Natural killer cell (primary cell): ENCODE measurements around the gene RALBP1. TPM values are rescaled to one million over a fixed set of nuclear protein-coding genes. Genes with fewer than 3 reads are reported as not detected.

Experiments used
- ATAC-seq, 3 donors: fragments of 150-1000 bp in 2 of 3; fragments of 200-7000 bp in 1 of 3; cut with Tn5 transposase; 1 replicate in 1 of 3; 2 replicates in 2 of 3; pipeline ENCODE4 v1.10.0; 2021; ENCODE audit warnings: mild to moderate bottlenecking in 2 of 3, moderate library complexity in 2 of 3
- DNase-seq, 2 donors: peaks; one replicate each; pipeline versions ENCODE4 v3.0.0 to v3.0.0-alpha.2; 2013 to 2021; ENCODE audit warnings: mixed read lengths in 1 of 2
- H3K27ac ChIP-seq: one replicate; pipeline ENCODE4 v1.5.1; 2013; ENCODE audit warnings: mild to moderate bottlenecking, low read length
- H3K27me3 ChIP-seq: one replicate; pipeline ENCODE4 v1.6.1; 2013; ENCODE audit warnings: low read length; ENCODE audit not compliant: control insufficient read depth, insufficient read depth
- H3K36me3 ChIP-seq: one replicate; pipeline ENCODE4 v1.6.1; 2013; ENCODE audit warnings: low read length; ENCODE audit not compliant: control insufficient read depth, insufficient read depth
- H3K4me1 ChIP-seq: one replicate; pipeline ENCODE4 v1.6.1; 2013; ENCODE audit warnings: low read length; ENCODE audit not compliant: control insufficient read depth, insufficient read depth
- H3K4me3 ChIP-seq: one replicate; pipeline ENCODE4 v1.5.1; 2013; ENCODE audit warnings: low read length
- H3K9me3 ChIP-seq: one replicate; pipeline ENCODE4 v1.6.1; 2013; ENCODE audit warnings: low read length; ENCODE audit not compliant: control insufficient read depth, insufficient read depth
- H3K27ac Mint-ChIP-seq, 2 donors: one replicate each; pipeline ENCODE4 v1.8.0; 2022; ENCODE audit warnings: mild to moderate bottlenecking in 2 of 2, mixed read lengths in 2 of 2, moderate library complexity in 1 of 2
- H3K27me3 Mint-ChIP-seq, 2 donors: one replicate each; pipeline ENCODE4 v1.8.0; 2022; ENCODE audit warnings: low read depth in 2 of 2, mixed read lengths in 2 of 2
- H3K36me3 Mint-ChIP-seq: one replicate; pipeline ENCODE4 v1.8.0; 2022; ENCODE audit warnings: mixed read lengths
- H3K4me1 Mint-ChIP-seq, 2 donors: one replicate each; pipeline ENCODE4 v1.8.0; 2022; ENCODE audit warnings: mixed read lengths in 2 of 2
- H3K4me3 Mint-ChIP-seq: one replicate; pipeline ENCODE4 v1.8.0; 2022; ENCODE audit warnings: mild to moderate bottlenecking, moderate library complexity, mixed read lengths
- H3K9me3 Mint-ChIP-seq, 2 donors: one replicate each; pipeline ENCODE4 v1.8.0; 2022; ENCODE audit warnings: mixed read lengths in 2 of 2
- WGBS: methylation state at CpG from one replicate; pipeline ENCODE4 v1.1.7; 2013; ENCODE audit warnings: missing lambda C conversion rate; ENCODE audit not compliant: insufficient coverage; 5-methylcytosine and 5-hydroxymethylcytosine counted together
- intact Hi-C: fragments of 100-400 bp; cut with micrococcal nuclease; formaldehyde crosslinking; loops from one replicate; pipeline ENCODE4 v1.14.2; 2022
- total RNA-seq, 4 donors: library from RNA; stranded (reverse); fragments of 120-200 nt in 1 of 4; gene quantifications; one replicate each; pipeline versions ENCODE4 v1.2.3 to v1.2.4, GENCODE V29; 2013 to 2022
- TF ChIP-seq, protein P1 (sequence below): fragments of 200-600 bp; IDR thresholded peaks from one replicate; pipeline ENCODE4 v1.8.0; 2022; ENCODE audit warnings: antibody characterized with exemption

RALBP1 gene
- total RNA-seq, 3 donors from 2014 or later (not counting 1 experiment from before 2014, with no cell fraction given), result 27.3 to 40.0 (median 33.4) TPM

DNA sequence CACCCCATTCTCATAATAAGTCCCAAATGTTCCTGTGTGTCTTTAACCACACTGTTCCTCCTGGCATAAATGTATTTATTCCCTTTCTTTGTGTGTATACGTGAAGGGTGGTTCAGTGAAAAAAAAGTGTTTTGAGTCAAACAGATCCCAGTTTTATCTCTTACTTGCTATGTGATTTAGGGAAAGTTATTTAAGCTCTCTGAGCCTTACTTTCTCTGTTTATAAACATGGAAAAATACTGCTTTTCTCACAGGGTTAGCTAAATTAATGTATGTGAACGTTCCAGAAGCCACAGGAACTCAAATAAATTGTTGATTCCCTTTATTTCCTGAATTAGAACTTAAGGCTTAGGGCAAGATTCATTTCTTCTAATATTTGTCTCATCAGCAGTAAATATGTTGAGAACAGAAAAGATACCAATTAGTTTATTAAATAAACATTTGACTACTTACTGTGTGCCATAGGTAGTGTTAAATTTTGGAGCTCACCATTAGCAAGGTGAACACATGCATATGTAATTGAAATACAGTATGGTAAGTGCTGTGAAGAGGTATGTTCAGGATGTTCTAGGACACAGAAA is 33.2 kb downstream of the RALBP1 start:
- H3K4me3 ChIP-seq, result no peak overlapping the region
- intact Hi-C loops, result no loop called here
- no CpG with 5 or more reads among the region's 2 CpGs for WGBS
- no peaks in the 10 kb centered on the region for H3K36me3 ChIP-seq
- peaks cover 39 to 40% of the 10 kb centered on the region in 2 donors for H3K4me1 Mint-ChIP-seq
- no peaks in the 10 kb centered on the region for H3K27me3 Mint-ChIP-seq
- H3K27ac ChIP-seq, result no peak overlapping the region
- DNase-seq (no peak), ATAC-seq (no peak)
- H3K4me1 ChIP-seq, result no peaks in the 10 kb centered on the region
- no peaks in the 10 kb centered on the region for H3K9me3 Mint-ChIP-seq
- H3K27me3 ChIP-seq, result no peaks in the 10 kb centered on the region
- H3K4me3 Mint-ChIP-seq, result no peak overlapping the region
- TF ChIP-seq, protein P1, sequence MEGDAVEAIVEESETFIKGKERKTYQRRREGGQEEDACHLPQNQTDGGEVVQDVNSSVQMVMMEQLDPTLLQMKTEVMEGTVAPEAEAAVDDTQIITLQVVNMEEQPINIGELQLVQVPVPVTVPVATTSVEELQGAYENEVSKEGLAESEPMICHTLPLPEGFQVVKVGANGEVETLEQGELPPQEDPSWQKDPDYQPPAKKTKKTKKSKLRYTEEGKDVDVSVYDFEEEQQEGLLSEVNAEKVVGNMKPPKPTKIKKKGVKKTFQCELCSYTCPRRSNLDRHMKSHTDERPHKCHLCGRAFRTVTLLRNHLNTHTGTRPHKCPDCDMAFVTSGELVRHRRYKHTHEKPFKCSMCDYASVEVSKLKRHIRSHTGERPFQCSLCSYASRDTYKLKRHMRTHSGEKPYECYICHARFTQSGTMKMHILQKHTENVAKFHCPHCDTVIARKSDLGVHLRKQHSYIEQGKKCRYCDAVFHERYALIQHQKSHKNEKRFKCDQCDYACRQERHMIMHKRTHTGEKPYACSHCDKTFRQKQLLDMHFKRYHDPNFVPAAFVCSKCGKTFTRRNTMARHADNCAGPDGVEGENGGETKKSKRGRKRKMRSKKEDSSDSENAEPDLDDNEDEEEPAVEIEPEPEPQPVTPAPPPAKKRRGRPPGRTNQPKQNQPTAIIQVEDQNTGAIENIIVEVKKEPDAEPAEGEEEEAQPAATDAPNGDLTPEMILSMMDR, result no peak
- peaks cover under 1% of the 10 kb centered on the region for H3K36me3 Mint-ChIP-seq
- peaks cover under 1% of the 10 kb centered on the region for H3K9me3 ChIP-seq
- peak overlapping the region; percentile 14 to 17 for H3K27ac Mint-ChIP-seq

DNA sequence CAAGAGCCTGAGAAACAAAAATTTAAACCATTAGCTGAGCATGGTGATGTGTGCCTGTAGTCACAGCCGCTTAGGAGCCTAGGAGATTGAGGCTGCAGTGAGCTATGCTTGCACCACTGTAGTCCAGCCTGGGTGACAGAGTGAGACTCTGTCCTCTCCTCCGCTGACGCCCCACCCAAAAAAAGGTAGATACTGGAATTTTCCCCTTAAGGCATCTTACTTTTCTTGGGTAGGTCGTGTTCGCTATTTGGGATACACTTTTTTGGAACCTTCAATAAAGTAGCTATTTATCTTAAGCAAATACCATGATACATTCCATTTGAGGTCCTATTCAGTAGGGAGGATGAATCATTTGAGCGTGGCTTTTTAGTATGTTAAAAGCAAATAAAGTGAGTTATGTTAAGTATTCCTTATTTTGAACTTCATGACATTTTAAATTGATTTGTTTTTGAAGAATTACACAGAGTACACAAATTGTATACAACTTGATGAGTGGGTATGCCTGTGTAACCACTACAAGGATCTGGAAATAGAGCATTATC is 38.7 kb downstream of the RALBP1 start:
- Mint-ChIP-seq H3K4me1 (peaks cover 3 to 6% of the 10 kb centered on the region in 2 donors), H3K9me3 (no peaks in the 10 kb centered on the region), H3K4me3 (no peak overlapping the region), H3K27me3 (no peaks in the 10 kb centered on the region), H3K36me3 (peaks cover 8% of the 10 kb centered on the region), H3K27ac (no peak overlapping the region)
- Histone ChIP-seq H3K4me1 (no peaks in the 10 kb centered on the region), H3K27ac (no peak overlapping the region), H3K27me3 (no peaks in the 10 kb centered on the region), H3K36me3 (peaks cover 17% of the 10 kb centered on the region), H3K4me3 (no peak overlapping the region), H3K9me3 (no peaks in the 10 kb centered on the region)
- no peak for DNase-seq
- WGBS, result 98% methylated on average over 4 of the region's 6 CpGs
- ATAC-seq, result no peak
- intact Hi-C loops, result no loop called here
- TF ChIP-seq, protein P1, result no peak

DNA sequence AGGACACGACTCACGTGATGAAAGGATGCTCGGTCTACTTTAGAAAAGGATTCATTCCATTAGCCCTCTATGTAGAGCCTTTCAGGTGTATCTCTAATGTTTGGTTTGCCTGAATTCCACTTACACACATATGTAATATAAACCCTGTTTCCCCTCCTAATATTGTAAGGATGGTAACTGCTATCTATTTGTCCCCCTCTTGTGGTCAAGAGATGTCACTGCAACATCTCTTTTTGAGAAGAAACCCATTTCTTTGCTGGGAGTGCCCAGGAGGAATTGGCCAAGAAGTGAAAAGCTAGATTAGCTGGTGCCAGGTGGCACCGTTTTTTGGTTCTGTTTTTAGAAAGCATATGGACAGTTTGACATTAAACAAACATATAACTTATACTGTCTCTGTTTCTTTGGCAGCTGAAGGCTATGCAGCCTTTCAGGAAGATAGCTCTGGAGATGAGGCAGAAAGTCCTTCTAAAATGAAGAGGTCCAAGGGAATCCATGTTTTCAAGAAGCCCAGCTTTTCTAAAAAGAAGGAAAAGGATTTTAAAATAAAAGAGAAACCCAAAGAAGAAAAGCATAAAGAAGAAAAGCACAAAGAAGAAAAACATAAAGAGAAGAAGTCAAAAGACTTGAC is 41.2 kb downstream of the RALBP1 start:
- Histone ChIP-seq H3K27me3 (no peaks in the 10 kb centered on the region), H3K4me3 (no peak overlapping the region), H3K4me1 (no peaks in the 10 kb centered on the region), H3K36me3 (peaks cover 17% of the 10 kb centered on the region), H3K9me3 (no peaks in the 10 kb centered on the region), H3K27ac (no peak overlapping the region)
- TF ChIP-seq, protein P1, result peak; percentile 89
- Mint-ChIP-seq H3K4me1 (peaks cover 0 to 4% of the 10 kb centered on the region in 2 donors), H3K36me3 (peaks cover 8% of the 10 kb centered on the region), H3K4me3 (no peak overlapping the region), H3K27ac (no peak overlapping the region), H3K9me3 (no peaks in the 10 kb centered on the region), H3K27me3 (no peaks in the 10 kb centered on the region)
- intact Hi-C loops, result loop anchor here (1.0 kb wide), 1 partner anchor 443 kb away; no protein-coding TSS in a partner anchor
- ATAC-seq (peak; percentile 76 to 83 (median 80)), DNase-seq (peak in 1 of 2 donors; percentile 63)
- 77% methylated on average over 4 of the region's 4 CpGs for WGBS
